ENCODE measurements around the gene IRF4.

The IRF4 gene

DNA sequence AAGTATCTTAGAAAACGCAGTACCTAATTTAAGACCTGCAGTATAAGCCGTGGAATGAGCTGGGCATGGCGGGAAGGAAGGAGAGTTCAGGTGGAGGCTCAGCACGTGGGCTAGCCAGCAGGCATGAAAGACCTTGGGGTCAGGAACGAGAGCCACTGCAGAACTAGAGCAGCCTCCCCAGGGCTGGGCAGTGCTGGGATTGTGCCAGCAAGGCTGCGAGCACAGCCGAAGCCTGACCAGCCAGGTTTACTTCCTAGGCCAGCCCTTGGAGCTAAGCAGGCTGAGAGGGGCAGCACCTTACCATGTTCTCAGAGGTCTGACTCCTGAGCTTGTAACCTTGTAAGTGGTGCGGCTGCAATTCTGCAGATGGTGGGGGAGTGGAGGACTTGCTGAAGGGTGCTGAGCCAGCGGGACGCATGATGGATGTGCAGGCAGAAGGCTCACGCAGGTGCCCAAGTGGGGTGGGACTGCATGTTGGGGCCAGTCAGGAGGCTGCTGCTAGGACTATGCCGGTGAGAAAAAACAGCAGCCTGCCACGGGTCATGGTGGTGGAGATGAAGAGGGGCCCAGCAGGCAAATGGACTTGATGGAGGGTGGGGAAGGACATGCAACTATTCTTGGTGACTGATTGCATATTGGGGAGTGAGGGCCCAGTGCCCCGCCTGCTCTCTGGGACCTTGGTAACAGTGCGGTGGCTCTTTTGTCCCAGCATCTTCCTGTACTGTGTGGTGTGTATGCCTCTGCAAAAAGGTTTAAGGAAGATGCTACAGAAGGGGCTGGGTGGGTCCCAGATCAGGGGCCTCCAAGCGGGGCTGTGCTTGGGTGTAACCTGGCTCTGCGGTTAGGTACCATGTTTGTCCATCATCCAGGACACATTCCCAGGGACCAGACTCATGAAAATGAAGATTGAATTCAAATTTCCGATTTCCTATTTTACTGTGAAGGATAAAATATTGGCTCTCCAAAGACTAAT is 37.6 kb upstream of the IRF4 start:
- DNase-seq: no peak

DNA sequence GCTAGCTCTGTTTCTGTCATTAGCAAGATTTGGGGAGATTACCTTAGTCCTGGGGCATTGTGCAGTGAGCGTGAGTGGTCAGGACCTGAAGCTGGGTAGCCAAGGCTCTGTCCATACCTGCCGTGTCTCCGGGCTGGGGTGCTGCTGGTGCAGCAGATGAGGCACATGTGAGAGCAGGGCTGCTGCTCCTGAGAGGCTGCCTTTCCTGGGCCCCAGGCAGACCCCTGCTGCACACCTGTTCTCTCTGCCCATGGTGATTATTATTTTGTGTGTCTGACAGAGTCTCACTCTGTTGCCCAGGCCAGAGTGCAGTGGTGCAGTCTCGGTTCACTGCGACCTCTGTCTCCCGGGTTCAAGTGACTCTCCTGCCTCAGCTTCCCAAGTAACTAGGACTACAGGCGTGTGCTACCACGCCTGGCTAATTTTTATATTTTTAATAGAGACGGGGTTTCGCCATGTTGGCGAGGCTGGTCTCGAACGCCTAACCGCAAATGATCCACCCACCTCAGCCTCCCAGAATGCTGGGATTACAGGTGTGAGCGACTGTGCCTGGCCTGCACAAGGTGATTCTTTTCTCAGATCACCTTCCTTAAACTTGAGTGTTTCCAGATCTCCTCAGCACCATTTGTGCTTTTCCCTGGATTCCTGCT is 36.8 kb upstream of the IRF4 start:
- DNase-seq: no peak

DNA sequence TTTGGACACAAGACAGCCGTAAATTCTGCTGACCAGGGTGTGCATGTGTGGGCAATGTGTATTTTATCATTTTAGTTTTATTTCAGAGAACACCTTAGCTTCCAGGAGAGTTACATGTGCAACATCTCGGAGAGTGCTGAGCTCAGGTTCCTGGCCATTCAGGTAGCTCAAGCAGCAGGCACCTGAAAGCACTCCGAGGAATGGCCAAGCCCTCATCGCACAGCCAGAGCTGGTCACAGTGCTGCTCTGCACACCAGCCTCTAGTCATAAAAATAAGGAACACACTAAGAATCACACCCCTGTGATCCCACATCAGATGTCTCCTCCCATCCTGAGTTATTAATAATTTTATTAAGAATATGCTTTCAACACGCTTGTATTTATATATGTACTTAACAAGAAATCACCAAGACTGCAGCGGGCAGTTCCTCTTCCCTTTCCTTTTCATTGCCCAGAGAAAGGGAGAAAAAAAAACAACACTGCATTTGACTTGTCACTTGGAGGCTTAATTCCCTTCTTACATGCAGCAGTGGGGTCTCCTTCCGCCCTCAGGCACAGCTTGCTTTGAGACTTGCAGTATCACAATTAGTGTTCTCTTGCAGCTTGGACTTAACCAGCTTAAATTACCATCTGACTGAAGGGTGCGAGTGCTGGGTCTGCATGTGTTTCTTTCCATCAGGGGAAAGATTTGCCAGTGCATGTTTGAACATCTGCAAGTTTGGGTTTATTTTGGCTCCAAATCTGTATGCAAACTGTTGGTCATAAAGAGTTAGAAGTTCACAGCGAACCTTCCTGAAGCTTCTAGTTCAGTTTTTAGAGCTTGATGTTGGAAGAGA is 36.0 kb upstream of the IRF4 start:
- no peak for DNase-seq

DNA sequence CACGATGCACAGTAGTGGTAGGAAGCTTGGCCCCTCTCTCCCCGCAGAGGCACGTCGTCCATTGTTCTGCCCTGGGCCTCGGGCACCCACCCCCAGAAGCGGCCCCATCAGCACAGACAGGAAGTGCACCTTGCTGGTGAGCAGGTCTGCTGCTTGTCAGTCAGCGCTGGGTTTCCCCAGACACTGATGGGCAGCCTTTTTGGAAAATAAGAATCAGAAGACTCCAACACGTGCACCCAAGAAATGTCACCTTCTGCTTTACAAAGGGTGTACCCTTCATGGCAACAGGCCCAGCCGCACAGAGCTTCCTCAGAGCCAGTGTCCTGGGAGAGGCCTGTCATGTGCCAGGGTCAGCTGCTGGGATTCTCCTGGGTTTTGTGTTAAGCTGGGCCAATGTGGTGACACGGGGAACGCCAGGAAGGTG is 34.7 kb upstream of the IRF4 start:
- DNase-seq: no peak

DNA sequence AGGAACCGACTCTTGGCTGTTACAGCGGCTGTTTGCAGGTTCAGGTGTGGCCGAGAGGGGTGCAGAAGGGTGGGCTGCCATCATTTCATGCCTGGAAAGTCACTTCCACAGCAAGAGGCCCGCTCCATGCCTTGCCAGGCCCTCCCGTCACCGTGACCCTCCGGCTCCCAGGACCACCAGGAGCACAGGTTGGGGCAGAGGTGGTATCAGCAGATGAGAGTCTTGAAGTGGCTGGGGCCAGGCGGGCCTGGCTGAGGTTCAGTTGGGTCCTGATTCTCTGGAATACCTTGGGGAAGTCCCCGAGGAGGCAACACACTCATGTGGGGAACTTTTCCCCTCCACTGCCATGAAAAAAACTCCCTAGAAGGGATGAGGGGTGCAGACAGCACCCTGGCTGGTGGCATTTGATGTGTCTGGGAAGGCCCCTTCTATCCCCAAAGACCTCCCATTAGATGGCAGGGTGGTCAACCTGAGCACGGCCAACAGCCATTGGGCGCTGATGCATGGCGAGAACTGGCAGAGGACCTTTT is 34.2 kb upstream of the IRF4 start:
- no peak for DNase-seq

DNA sequence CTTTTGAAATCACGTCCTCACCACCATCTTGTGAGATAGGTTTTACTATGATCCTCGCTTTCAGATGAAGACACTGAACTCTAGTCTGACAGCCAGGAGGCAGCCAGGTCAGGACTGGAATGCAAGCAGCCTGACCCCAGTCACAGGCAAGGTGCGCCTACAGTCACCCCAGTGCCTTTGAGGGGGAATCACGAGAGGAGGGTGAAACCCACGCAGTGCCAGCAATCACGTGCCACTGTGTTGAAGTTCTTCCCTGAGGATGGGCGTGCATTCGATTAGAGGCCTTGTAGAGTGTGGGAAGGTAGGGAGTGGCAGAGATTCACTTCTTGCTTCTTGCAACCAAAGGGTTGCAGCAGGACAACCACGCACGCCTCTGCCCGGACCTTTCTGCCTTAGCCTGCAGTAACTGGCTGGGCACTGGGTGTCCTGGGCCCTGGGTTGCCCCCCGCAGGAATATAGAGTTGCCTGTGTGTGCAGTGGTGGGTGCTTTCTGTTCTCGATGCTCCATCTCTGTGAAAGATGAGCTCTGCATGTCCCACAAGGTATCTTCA is 33.7 kb upstream of the IRF4 start:
- DNase-seq: no peak

DNA sequence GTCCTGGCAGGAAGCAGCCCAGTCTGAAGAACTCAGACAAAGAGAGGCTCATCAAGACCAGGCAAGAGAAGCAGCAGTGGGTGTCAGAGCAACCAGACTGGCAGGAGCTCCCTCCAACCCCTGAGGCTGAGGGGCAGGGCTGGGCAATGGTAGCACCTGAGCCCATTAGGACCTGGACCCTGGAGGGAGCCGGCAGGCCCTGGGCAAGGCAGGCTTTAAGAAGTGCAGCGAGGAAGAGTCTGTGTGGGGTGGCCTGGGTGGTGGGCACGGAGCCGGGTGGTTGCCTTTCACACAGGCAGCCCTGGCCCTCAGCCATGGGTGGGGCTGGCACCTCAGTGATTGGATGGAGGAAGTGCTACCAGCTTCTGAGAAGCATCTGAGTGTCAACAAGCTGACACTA is 33.1 kb upstream of the IRF4 start:
- no peak for DNase-seq

DNA sequence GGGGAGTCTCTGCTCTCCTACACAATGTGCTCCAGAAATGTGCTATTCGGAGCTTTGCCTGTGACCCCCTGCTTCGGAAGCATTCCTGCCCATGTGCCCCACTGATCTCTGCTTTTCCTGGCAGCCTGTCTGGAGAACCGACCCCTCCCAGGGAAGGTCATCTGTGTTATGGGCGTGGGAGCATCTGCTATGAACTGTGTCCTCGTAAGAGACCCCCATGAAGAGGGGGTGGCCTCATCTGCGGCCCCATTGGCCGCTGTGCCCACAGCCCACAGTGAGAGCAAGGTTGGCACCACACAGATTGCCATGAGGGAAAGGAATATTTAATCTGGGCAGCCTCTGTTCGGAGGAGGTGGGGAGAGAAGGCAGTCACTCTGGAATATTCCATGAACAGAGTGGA is 32.7 kb upstream of the IRF4 start:
- DNase-seq: no peak

DNA sequence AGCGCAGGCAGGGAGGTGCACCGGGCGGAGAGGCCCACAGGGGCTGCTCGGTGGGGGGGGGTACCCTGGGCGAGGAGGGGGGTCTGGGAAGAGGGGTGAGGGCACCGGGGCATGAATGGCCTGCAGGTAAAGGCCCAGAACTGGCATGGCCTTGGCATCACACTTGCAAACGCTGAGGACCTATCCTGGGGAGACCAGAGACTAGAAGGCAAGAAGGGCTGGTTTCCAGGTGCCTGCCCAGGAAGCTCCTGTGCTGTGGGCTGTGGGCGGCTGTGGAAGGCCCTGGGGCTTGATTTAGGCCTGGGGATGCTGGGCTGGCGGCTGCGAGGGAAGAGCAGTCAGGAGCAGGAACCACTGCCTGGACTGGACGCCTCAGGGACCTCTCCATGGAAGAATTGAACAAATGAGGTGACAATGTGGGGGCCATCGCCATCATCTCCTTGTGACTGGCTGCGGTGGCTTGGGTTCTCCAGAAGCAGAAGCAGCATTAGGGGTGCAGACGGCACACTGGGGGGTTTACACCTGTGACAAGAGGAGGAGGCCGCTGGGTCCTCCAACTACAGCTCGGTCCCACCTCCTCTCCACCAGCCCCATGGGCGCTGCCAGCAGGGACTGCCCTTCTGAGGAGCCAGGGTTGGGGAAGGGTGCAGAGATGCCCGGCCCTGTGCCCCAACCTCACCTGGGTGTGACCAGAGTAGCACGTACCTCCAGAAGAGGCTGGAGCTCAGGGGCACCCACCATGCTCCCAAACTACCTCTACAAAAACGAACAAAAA is 32.1 kb upstream of the IRF4 start:
- no peak for DNase-seq

DNA sequence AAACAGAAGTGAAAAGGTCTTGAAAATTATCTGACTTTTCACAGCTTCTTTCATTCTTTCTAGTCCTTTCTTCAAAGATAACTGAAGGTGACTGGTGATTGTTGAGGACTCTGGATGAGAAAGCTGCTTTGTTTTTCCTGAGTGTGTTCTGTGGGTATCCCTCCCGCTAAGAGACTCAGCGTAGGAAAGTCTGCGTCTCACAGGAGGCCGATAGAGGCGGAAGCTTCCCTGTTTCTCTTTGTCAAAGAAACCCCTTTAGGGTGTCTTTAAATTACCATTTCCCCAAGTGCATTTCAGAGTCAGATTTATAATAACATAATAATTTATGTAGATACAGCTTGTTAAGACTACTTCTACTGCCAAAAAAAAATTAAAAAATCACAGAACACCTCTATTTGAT is 31.2 kb upstream of the IRF4 start:
- no peak for DNase-seq

DNA sequence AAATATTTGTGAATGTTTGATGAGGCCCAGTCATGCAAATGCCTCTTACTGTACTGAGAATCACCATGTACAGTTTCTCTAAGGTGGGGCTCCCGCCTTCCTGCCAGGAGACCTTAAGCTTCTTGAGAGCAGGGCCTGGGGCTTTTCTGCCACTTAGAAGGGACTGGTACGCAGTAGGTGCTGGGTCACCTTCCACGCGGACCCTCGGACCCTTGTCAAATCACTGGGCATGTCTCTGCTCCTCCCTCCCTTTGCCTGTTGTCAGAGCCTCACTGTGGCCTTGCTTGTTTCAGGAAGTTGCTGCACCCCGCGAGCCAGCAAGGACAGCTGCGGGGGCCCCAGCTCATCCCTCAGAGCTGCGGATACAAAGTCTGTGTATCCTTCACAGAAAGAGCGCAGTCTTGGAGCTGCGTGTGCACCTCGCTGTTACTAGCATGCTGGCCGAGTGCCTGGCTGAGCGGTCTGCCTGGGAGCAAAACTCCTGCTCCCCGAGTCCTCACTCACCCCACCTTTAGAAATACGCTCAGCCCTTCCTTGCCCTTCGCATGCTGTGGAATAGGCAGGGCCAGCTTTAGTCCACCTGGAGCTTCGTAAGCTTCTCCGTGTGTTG is 30.7 kb upstream of the IRF4 start:
- no peak for DNase-seq

DNA sequence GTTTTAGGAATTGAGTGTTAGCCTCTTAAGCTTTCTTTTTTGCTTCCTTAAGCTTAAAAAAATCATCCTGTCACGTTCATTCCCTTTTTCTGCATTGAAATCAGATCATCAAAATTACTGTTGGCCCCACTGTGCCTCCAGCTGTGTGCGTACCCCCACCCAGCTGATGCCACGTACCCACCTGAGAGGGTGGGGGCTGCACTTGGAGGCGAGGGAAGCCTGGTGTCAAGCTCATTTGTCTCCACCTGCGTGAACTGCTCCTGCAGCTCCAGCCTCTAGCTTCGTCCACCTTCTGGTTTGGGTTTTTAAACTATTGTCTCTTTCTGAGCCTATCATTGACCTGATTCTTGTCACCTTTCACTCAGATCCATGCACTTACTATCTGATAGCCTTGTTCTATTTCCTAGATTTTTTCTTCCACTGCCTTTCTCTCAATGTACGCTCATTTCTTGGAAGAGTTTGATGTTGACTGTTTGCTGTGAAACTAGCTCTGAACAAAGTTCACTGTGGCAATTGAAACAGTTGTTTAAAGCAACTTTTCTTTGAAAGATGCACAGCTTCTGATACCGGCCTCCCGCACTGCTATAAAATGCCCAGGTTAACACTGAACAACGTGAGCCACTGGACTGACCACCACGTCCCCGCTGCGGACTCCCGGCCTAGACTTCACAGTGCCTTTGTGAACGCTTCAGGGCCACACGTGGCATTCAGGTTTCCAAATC is 30.0 kb upstream of the IRF4 start:
- DNase-seq: no peak

DNA sequence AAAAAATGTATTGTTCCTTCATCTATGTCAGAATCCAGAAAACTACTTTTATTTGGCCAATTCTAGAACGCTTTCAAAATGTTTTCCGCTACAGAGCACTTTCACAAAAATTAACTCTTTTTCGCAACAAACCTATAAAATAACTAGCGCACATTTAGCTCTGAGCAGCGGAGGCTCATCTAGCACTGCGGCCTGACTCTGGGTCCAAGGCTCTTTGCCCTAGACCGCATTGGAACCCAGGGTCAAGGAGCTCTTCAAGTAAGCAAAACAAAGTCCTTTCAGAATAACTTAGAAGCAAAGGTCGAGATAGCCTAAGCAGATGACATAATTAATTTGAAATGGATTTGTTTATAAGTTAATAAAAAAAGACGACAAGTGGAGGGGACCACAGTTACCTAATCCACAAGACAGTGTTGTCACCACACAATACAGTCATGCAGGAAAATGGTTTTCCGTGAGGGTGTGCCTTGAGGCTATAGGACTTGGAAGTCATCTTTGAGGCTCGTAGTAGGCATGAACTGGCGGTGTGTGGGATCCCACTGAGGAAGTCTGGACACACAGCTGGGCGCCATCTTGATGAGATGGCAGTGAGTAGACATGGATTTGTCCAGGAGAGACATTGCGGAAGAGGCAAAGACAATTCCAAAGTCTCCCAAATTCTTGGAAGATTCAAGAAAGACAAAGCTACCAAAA is 29.2 kb upstream of the IRF4 start:
- DNase-seq: no peak

DNA sequence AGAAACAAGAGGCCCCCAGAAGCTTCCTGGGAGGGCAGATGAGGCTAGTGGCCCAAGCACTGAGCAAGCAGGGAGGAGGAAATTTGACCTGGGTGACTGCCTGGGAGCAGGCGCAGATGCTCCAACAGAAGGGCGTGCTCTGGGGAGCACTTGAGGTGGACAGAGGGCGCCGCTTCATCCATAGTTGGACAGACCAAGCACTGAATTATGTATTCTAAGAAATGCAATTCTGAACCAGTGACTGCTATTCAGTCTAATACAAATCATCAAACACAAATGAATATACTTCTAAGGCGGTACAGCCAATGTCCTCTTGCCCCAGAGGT is 28.7 kb upstream of the IRF4 start:
- no peak for DNase-seq

DNA sequence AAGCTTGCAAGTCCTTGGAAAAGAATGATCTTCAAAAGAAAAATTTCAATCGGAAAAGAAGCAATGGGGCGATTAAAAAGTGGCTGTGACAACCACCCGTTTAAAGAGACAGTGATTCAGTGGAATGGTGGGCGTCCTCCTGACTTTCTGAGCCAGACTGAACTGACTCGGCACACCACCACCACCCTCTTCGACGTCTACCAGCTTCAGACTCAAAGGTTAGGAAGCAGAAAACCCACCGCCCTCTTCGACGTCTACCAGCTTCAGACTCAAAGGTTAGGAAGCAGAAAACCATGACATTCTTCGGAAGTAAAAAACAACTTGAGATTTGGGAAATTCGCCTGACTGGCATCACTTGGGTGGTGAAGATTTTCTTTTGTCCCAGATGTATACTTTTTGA is 28.3 kb upstream of the IRF4 start:
- no peak for DNase-seq

DNA sequence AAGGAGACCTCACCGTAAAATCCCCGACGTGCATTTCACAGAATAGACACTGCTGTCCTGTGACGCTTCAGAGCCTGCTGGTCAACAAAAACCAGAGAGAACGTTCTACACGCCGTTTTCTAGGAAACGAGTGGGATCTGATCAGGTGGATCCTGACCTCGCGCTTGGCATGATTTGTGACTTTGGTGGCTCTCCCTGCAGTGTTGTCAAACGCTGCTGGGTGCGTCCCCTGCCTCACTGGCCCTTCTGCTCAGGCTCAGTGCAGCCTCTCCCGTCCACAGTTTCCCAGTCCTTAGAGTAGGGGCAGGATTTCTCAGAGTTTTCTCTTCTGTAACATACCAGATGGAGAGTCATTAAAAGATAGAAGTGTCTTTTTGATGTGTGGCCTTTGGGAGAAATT is 27.6 kb upstream of the IRF4 start:
- DNase-seq: no peak

DNA sequence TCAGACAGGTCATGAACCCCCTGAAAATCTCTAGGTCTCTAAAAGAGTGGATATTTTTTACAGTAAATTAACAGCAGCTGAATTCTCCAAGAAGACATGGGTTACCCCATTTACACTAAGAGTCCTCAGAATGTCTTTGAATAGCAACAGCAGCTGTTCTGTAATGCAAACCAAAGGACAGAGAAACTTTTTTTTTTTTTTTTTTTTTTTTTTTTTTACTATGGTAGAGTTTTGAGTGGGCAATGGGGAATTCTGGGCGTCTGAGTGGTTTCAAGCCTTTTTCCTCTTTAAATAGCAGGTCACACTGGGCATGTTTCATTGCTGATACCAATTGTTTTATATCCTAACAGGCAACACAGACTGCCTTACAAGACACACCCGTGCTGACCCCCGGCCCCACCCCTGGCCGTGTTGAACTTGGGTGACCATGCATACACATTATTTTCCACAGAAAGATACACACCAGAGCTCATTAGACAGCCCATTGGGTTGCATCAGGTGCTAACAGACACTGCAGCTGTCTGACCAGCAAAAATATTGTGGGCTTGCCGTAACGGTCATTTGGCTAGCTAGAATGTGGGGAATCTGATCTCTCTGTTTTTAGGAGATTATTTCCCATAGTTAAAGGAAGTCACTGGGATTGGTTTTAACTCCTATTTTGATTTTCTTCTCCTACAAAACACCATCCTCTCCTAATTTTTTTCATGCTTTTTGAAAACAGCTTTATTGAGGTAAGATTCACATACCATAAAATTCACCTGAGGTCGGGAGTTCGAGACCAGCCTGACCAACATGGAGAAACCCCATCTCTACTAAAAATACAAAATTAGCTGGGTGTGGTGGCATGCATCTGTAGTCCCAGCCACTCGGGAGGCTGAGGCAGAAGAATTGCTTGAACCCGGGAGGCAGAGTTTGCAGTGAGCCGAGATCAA is 26.7 kb upstream of the IRF4 start:
- no peak for DNase-seq

DNA sequence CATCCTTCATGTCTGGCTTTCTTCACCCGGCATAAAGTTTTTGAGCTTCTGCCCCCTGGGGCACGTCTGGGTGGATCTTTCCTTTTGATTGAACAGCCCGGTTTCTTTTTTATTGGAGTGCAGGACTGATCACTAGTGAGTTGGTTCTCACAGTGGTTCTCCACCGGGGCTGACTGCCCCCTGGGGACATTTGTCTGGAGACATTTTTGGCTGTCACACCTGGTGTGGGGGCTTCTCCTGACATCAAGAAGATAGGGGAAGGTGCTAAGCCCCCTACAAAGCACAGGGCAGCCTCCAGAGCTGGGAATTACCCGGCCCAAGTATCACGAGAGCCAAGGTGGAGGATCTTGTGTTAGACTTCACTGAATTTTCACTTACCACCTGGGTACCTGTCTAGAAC is 25.7 kb upstream of the IRF4 start:
- no peak for DNase-seq
